Colonic mucosa (tissue), 4 donors: ENCODE measurements around the gene ELMO1. TPM values are rescaled to one million over a fixed set of nuclear protein-coding genes. Genes with fewer than 3 reads are reported as not detected.

Experiments used
- DNase-seq: peaks from one replicate; pipeline ENCODE4 v3.0.0-alpha.2; 2020
- H3K27ac ChIP-seq: fragments of 200-600 bp; one replicate; pipeline ENCODE4 v1.8.0; 2021
- H3K27me3 ChIP-seq: fragments of 200-600 bp; one replicate; pipeline ENCODE4 v1.8.0; 2021
- H3K36me3 ChIP-seq: fragments of 200-600 bp; one replicate; pipeline ENCODE4 v1.8.0; 2021
- H3K4me1 ChIP-seq: fragments of 200-600 bp; one replicate; pipeline ENCODE4 v1.8.0; 2021; ENCODE audit warnings: mild to moderate bottlenecking
- H3K4me3 ChIP-seq: fragments of 200-600 bp; one replicate; pipeline ENCODE4 v1.8.0; 2021
- H3K9ac ChIP-seq, 2 donors: one replicate each; pipeline ENCODE4 v1.7.0; 2013; ENCODE audit warnings: control low read depth in 2 of 2, low read depth in 2 of 2, low read length in 2 of 2
- H3K9me3 ChIP-seq: fragments of 200-600 bp; one replicate; pipeline ENCODE4 v1.8.0; 2021
- CTCF ChIP-seq: fragments of 200-600 bp; IDR thresholded peaks from one replicate; pipeline ENCODE4 v1.8.0; 2022; ENCODE audit warnings: antibody characterized with exemption, mild to moderate bottlenecking
- intact Hi-C: fragments of 100-400 bp; cut with DNase I; formaldehyde crosslinking; loops from one replicate; pipeline ENCODE4 v1.14.1; 2022
- total RNA-seq, 2 donors: library from RNA; stranded (reverse); fragmentation: NEBNext Ultra II Directional in 1 of 2; extraction: Animal tissue kit (Norgen Biotek cat#: 25700) in 1 of 2; gene quantifications; one replicate each; pipeline ENCODE4 v1.2.1, GENCODE V29; 2021
- donor health status: healthy.
- donor health status: DM: no; HTN: no; CAD: no.
- donor health status: DM: no; HTN: no; CAD: no.

The ELMO1 gene
- total RNA-seq, 2 donors from 2014 or later, result 4.2 to 4.7 TPM

GRCh38 chr7:37273891-37274290, 174.8 kb downstream of the ELMO1 start:
- Histone ChIP-seq H3K27me3 (no peaks in the 10 kb centered on the region), H3K9ac (no peak overlapping the region), H3K36me3 (no peaks in the 10 kb centered on the region), H3K4me3 (no peak overlapping the region), H3K27ac (no peak overlapping the region), H3K4me1 (no peaks in the 10 kb centered on the region), H3K9me3 (no peaks in the 10 kb centered on the region)
- no peak for TF ChIP-seq CTCF
- DNase-seq, result no peak
- intact Hi-C loops, result no loop called here

- intact Hi-C loops, result no loop called here
- H3K9me3 ChIP-seq, result no peaks in the 10 kb centered on the region
- TF ChIP-seq CTCF, result no peak
Measured at GRCh38 chr7:37269711-37270508, 178.8 kb downstream of the ELMO1 start.

GRCh38 chr7:37267251-37267650, 181.4 kb downstream of the ELMO1 start:
- intact Hi-C loops, result no loop called here
- Histone ChIP-seq H3K9ac (no peak overlapping the region), H3K27me3 (no peaks in the 10 kb centered on the region), H3K4me3 (no peak overlapping the region), H3K9me3 (no peaks in the 10 kb centered on the region), H3K36me3 (no peaks in the 10 kb centered on the region), H3K27ac (no peak overlapping the region), H3K4me1 (no peaks in the 10 kb centered on the region)
- TF ChIP-seq CTCF, result no peak
- DNase-seq, result no peak

More at GRCh38 chr7:37269711-37270508, 178.8 kb downstream of the ELMO1 start:
- no peak overlapping the region for H3K9ac ChIP-seq
- H3K36me3 ChIP-seq, result no peaks in the 10 kb centered on the region
- no peak overlapping the region for H3K27ac ChIP-seq
- no peak overlapping the region for H3K4me3 ChIP-seq
- DNase-seq, result no peak
- no peaks in the 10 kb centered on the region for H3K27me3 ChIP-seq
- no peaks in the 10 kb centered on the region for H3K4me1 ChIP-seq

- H3K27me3 ChIP-seq, result no peaks in the 10 kb centered on the region
- no peaks in the 10 kb centered on the region for H3K36me3 ChIP-seq
- TF ChIP-seq CTCF, result no peak
- no peak overlapping the region for H3K27ac ChIP-seq
- no peaks in the 10 kb centered on the region for H3K4me1 ChIP-seq
- intact Hi-C loops, result no loop called here
- no peaks in the 10 kb centered on the region for H3K9me3 ChIP-seq
- no peak overlapping the region for H3K4me3 ChIP-seq
- DNase-seq, result no peak
- H3K9ac ChIP-seq, result no peak overlapping the region
Measured at GRCh38 chr7:37265876-37266275, 182.8 kb downstream of the ELMO1 start.

DNA sequence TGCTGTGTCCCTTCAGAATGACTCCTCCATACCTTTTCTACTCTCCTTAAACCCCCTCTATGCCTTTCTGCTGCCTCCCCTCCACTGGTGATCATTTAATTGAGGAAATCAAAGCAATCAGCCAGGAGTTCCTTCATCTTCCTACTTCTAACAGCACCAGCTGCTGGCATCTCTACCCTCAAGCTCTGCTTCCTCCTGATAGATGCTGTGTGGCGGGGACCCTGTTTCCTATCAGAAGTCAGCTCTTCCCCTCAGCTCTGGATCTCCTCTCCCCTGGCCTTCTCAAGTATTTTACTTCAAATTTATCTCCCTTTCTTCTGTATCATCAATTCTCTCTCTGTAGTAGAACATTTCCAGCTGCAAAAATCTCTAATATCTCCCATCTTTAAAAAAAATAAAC, 183.7 kb downstream of the ELMO1 start:
- no peak for TF ChIP-seq CTCF
- Histone ChIP-seq H3K27me3 (no peaks in the 10 kb centered on the region), H3K4me3 (no peak overlapping the region), H3K27ac (no peak overlapping the region), H3K9ac (no peak overlapping the region), H3K9me3 (no peaks in the 10 kb centered on the region), H3K4me1 (no peaks in the 10 kb centered on the region), H3K36me3 (no peaks in the 10 kb centered on the region)
- no peak for DNase-seq
- intact Hi-C loops, result no loop called here
